GM06990 (cell line): Measurements from ENCODE around the gene DSTYK.

Source experiments
- DNase-seq: peaks from one replicate; pipeline ENCODE4 v3.0.0-alpha.2; 2011; ENCODE audit not compliant: insufficient read length; ENCODE audit errors: extremely low read depth
- H3K27me3 ChIP-seq: replicated peaks from 2 replicates; pipeline ENCODE4 v1.6.0; 2011; ENCODE audit warnings: low read length; ENCODE audit not compliant: control insufficient read depth, insufficient read depth
- H3K36me3 ChIP-seq: 2 replicates; pipeline ENCODE4 v1.5.1; 2011; ENCODE audit warnings: low read length; ENCODE audit not compliant: control insufficient read depth, insufficient read depth
- H3K4me3 ChIP-seq: replicated peaks from 2 replicates; pipeline ENCODE4 v1.5.1; 2011; ENCODE audit warnings: low read depth, mild to moderate bottlenecking, control low read depth, low read length
- TF ChIP-seq, protein P1 (sequence below): IDR thresholded peaks from 2 replicates; pipeline ENCODE4 v1.5.1; 2011; ENCODE audit warnings: low read length, control low read depth, mild to moderate bottlenecking, inconsistent platforms; ENCODE audit not compliant: insufficient read depth, poor library complexity, severe bottlenecking

DSTYK gene

GRCh38 chr1:205257735-205258134, 46.2 kb upstream of the DSTYK start:
- no peak for DNase-seq
- H3K36me3 ChIP-seq: no peaks in the 10 kb centered on the region
- H3K27me3 ChIP-seq: no peaks in the 10 kb centered on the region; the same call in 1 of the 2 replicates
- no peak overlapping the region for H3K4me3 ChIP-seq
- TF ChIP-seq, protein P1, sequence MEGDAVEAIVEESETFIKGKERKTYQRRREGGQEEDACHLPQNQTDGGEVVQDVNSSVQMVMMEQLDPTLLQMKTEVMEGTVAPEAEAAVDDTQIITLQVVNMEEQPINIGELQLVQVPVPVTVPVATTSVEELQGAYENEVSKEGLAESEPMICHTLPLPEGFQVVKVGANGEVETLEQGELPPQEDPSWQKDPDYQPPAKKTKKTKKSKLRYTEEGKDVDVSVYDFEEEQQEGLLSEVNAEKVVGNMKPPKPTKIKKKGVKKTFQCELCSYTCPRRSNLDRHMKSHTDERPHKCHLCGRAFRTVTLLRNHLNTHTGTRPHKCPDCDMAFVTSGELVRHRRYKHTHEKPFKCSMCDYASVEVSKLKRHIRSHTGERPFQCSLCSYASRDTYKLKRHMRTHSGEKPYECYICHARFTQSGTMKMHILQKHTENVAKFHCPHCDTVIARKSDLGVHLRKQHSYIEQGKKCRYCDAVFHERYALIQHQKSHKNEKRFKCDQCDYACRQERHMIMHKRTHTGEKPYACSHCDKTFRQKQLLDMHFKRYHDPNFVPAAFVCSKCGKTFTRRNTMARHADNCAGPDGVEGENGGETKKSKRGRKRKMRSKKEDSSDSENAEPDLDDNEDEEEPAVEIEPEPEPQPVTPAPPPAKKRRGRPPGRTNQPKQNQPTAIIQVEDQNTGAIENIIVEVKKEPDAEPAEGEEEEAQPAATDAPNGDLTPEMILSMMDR: no peak

DNA sequence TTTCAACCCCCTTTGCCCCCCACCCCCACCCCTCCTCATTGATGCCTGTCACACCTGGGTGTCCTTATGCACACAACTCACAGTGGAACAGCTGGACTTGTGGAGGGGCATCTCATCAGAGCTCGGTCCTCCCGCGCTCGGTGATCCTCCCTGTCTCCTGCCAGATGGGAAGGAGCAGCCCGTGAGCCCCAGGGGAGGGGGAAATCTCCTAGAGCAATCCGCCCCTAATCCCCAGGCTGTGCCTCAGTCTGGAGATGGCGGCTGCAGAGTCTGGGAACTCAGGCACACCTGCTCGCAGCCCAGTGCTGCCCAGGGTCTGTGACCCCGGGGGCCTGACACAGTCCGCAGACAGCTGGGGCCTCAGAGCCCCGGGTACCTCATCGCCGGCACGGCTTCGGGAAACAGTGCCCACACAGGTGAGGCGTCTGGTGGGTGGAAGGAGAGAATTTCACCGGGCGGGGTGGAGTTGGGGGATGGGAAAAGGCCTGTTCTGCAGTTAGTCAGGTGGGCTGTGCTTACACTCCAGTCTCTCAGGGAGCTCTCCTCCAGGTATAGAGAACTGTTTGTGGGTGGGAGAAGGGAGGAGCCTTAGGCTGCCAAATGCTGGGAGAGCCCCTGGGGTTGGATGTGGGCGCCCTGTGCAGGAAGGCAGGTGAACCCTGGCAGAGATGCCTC, 45.6 kb upstream of the DSTYK start:
- H3K36me3 ChIP-seq: no peaks in the 10 kb centered on the region
- no peaks in the 10 kb centered on the region; the same call in 1 of the 2 replicates for H3K27me3 ChIP-seq
- TF ChIP-seq, protein P1: no peak
- DNase-seq: no peak
- no peak overlapping the region for H3K4me3 ChIP-seq

DNA sequence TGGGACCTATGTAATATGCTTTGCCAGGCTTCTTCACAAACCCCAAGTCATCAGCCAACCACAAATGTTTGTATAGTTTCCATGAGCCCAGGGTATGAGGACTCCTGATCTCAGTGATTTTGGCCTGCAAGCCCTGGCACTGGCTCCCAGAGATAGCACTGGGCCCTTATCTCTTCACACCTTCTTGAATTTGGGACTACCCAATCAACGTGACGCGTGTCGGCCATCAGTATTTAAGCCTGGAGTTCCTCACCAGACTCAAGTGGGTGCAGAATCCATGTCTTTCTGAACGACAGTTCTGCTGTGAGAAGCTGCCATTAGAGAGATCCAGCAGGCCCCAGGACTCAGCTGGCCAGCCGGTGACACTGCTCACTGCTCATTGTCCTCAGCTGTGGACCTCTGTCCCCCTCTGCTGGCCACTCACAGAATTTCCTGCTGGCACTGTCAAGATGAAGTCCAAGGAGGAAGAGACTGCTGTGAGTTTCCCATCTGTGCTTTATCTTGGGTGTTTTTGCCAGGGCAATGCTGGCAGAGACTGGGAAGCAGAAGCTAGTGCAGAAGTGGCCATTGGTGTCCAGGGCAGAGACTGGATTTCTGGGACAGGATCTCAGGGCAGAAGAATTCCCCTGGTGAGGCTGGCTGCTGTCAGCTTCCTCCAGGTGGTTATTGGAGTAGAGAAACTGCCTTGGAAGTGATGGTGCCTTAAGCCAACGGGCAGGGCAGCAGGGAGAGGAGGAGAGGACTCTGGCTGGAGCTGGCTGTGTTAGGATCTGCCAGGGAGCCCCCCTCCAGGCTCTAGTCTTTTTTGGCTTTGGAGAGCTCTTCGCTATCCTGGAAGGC, 44.7 kb upstream of the DSTYK start:
- TF ChIP-seq, protein P1: peak; percentile 91
- Histone ChIP-seq H3K4me3 (no peak overlapping the region), H3K27me3 (no peaks in the 10 kb centered on the region; the same call in 1 of the 2 replicates), H3K36me3 (no peaks in the 10 kb centered on the region)
- DNase-seq: peak; percentile 55

- DNase-seq: no peak
- TF ChIP-seq, protein P1: no peak
- Histone ChIP-seq H3K36me3 (no peaks in the 10 kb centered on the region), H3K4me3 (no peak overlapping the region), H3K27me3 (no peaks in the 10 kb centered on the region)
Measured at GRCh38 chr1:205251576-205251975, 40.1 kb upstream of the DSTYK start.

DNA sequence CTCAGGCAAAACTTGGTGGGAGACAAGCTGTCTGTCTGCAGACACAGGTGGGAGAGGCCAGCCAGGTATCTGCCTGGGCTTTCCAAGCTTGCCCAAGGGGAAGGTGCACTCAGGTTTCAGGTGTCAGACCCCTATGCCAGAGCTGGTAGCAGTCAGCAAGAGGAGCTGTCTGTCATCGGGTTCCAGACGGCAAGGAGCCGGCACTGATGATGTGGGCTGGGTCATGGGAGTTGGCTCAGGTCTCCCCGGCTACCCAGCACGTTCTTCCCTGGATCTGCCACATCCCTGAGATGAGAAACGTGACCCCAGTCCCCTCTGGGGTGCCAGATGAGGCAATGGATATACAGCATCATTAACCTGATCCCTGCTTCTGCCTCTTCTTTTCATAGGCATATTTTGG, 39.2 kb upstream of the DSTYK start:
- TF ChIP-seq, protein P1: no peak
- H3K36me3 ChIP-seq: no peaks in the 10 kb centered on the region
- H3K27me3 ChIP-seq: no peaks in the 10 kb centered on the region

More for the DNA sequence above, 39.2 kb upstream of the DSTYK start:
- H3K4me3 ChIP-seq: no peak overlapping the region
- no peak for DNase-seq
